K562 (cell line): Measurements from ENCODE around the gene DSC1. TPM values are rescaled to one million over a fixed set of nuclear protein-coding genes. Genes with fewer than 3 reads are reported as not detected.

Experiments used
- AFF1 ChIP-seq, 2 experiments: fragments of 450-650 bp; IDR thresholded peaks; 2 replicates each; pipeline ENCODE4 v1.6.1; 2018; ENCODE audit warnings: mild to moderate bottlenecking in 2 of 2, low read depth in 1 of 2; ENCODE audit not compliant: partially characterized antibody in 2 of 2
- ATF7 ChIP-seq: fragments of 450-650 bp; IDR thresholded peaks from 2 replicates; pipeline ENCODE4 v1.7.1; 2014; ENCODE audit warnings: mild to moderate bottlenecking, moderate library complexity
- ESRRB ChIP-seq: fragments of 250-450 bp; sonication (Bioruptor Pico); IDR thresholded peaks from 2 replicates; pipeline ENCODE4 v1.5.0; 2020; ENCODE audit warnings: mild to moderate bottlenecking, moderate library complexity, borderline replicate concordance
- HDAC1 ChIP-seq, 2 experiments: fragments of 450-650 bp; IDR thresholded peaks; 2 replicates each; pipeline ENCODE4 v1.6.1; 2016 to 2017; ENCODE audit warnings: inconsistent platforms in 1 of 2, mild to moderate bottlenecking in 1 of 2, moderate library complexity in 1 of 2
- HINFP ChIP-seq: fragments of 450-650 bp; conservative IDR thresholded peaks from 2 replicates; pipeline ENCODE4 v1.6.1; 2016; ENCODE audit warnings: missing genetic modification characterization, low read depth, mild to moderate bottlenecking, control low read depth, missing compliant biosample characterization
- NFIC ChIP-seq: fragments of 450-650 bp; IDR thresholded peaks from 2 replicates; pipeline ENCODE4 v1.6.1; 2017; ENCODE audit warnings: mild to moderate bottlenecking, inconsistent platforms
- PBX2 ChIP-seq, 2 experiments: IDR thresholded peaks in 1 of 2; conservative IDR thresholded peaks in 1 of 2; 2 replicates each; pipeline ENCODE4 v1.6.1; 2016; ENCODE audit warnings: low read depth in 2 of 2, mild to moderate bottlenecking in 1 of 2, missing compliant biosample characterization in 1 of 2, missing genetic modification characterization in 1 of 2, moderate library complexity in 1 of 2
- PTRF ChIP-seq: fragments of 450-650 bp; IDR thresholded peaks from 2 replicates; pipeline ENCODE4 v1.6.1; 2016; ENCODE audit warnings: mild to moderate bottlenecking, missing genetic modification characterization, missing compliant biosample characterization
- ZNF277 ChIP-seq: fragments of 250-450 bp; sonication (Bioruptor Pico); IDR thresholded peaks from 2 replicates; pipeline ENCODE4 v1.8.0; 2022; ENCODE audit warnings: inconsistent platforms, mild to moderate bottlenecking, moderate library complexity, borderline replicate concordance
- ZNF609 ChIP-seq: sonication (generic); formaldehyde crosslinking; IDR thresholded peaks from 2 replicates; pipeline ENCODE4 v1.8.1; 2023; ENCODE audit warnings: missing genetic modification reagents, mild to moderate bottlenecking, borderline replicate concordance
- polyA plus RNA-seq, 8 experiments: library from polyadenylated mRNA; depleted of rRNA in 4 of 8; stranded (reverse) in 5 of 8; unstranded in 3 of 8; fragments of >200 nt; fragmentation: Nextera tagmentation in 2 of 8; fragmentation: Illumina TruSeq in 1 of 8; extraction: Ambion mirVana in 2 of 8; extraction: Trizol in 1 of 8; gene quantifications; 2 replicates each; pipeline versions ENCODE4 v1.2.1 to v1.2.3, GENCODE V29; 2011 to 2014; ENCODE audit warnings: inconsistent platforms in 1 of 8, missing spikeins in 1 of 8
- total RNA-seq, 7 experiments: library from RNA; depleted of rRNA in 6 of 7; stranded (reverse); fragments of >200 nt in 6 of 7; fragmentation: Illumina TruSeq in 2 of 7; extraction: Trizol in 2 of 7; gene quantifications; 2 replicates each; pipeline versions ENCODE4 v1.2.1 to v1.2.3, GENCODE V29; 2011 to 2021; ENCODE audit warnings: low replicate concordance in 1 of 7

Gene DSC1
- total and polyA plus RNA-seq, 9 of the 15 experiments (the other 6 are each of a cell fraction or from before 2014, with no cell fraction given), result 0.04 to 0.07 (median 0.05) TPM; not detected in 4

- TF ChIP-seq ZNF609 (CRISPR knock-in tag), result no peak
- TF ChIP-seq HINFP (tag), result 0 out of 2 replicates have a peak, but pooled peaks have one; percentile 8
- no peak for TF ChIP-seq HDAC1 (IDR thresholded peaks at IDR 0.05)
- no peak for TF ChIP-seq PTRF
- TF ChIP-seq PBX2 (CRISPR knock-in tag; IDR thresholded peaks at IDR 0.05; ENCODE audit: low read depth), result no peak
- peak; percentile 53; the same call in 1 of the 2 replicates for TF ChIP-seq PBX2 (tag; conservative IDR thresholded peaks at IDR 0.05; ENCODE audit: low read depth)
- TF ChIP-seq ESRRB (CRISPR knock-in tag), result no peak
- peak in 1 of 2 experiments; percentile 25 for TF ChIP-seq AFF1 (IDR thresholded peaks at IDR 0.05; ENCODE audit: low read depth in 1 of 2, partially characterized antibody in 2 of 2)
- TF ChIP-seq NFIC, result no peak
- TF ChIP-seq ZNF277 (CRISPR knock-in tag), result no peak
- TF ChIP-seq ATF7, result no peak
Measured at GRCh38 chr18:31100436-31101182, 62.0 kb downstream of the DSC1 start (continued).
